ENCODE measurements around the gene PRMT5.
"Not testable (repeated sequence)": the region's sequence is repeated elsewhere in the genome, so short reads cannot be mapped to it uniquely, and the experiment has no call there.

PRMT5 gene

DNA sequence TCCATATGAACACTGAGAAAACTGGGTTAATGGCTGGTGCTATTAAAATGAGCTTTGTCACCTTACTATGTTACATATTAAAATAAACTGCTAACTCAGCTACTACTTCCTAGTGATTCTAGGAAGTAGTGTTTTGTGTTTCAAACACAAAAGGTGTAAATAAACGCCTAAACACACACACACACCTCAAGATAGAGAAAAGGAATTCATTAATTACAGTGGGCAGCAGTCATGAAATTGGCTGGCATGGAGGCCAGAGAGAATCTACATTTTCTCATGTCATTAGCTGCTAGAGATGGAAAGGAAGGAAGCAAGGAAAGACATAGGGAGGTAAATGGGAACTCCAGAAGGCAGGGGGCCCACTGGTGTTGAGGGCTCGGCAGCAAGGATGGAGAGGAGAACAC, 787 bp upstream of the PRMT5 start:
- no peak for DNase-seq

DNA sequence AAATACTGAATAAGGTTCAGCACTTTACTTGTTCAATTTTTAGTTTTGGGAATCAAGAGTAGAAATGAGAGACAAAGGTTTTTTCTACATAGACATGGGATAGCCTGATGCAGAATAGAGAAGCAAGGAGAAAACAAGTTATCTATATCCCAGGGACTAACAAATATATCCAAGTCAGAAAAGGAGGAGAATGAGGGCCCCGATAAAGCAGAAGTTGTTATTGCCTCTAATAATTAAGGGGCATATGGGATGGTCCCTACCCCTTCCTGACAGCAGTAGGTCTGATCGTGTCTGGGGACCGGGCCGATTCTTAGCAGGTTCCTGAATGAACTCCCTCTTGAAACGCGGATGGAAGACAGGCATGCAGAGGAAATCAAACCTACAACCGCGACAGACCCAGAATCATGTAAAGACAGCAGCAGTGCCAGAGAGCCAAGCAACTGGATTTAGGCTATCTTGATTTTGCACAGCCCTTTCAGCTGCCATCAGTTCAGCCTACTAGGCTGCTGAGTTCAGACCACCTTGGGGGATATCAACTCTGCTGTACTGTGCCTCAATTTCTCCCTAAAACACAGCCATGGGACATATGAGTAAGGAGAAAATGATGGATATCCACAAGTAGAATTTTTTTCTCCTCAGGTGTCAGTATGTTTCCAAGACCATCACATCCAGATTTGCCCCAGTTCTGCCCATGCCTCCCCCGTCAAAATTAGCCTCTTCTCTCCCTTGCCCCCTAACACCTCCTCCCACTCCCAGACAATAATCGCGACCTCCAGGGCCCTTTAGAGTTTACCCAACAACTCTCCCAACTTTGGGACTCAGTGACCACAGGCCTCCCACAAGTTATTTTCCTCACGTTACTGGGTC, 706 bp downstream of the PRMT5 start:
- no peak for DNase-seq

DNA sequence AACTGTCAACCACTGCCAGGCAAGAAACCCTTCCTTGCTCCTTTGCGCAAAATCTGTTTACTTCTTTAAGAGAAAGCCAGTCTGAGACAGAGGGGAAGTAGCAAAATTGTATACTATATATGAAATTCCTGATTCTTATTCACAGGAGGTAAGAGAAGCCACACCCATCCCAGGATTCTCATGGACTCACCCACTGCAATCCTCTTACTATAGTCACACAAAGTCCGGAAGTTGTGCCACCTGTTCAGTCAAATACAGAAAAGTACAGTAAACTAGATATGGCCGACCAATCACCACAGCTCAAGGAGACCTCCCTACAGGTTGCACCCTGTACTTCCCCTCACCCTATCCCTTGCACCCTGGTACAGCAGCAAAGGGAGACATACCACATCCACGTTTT, 2.9 kb downstream of the PRMT5 start:
- no peak for DNase-seq

DNA sequence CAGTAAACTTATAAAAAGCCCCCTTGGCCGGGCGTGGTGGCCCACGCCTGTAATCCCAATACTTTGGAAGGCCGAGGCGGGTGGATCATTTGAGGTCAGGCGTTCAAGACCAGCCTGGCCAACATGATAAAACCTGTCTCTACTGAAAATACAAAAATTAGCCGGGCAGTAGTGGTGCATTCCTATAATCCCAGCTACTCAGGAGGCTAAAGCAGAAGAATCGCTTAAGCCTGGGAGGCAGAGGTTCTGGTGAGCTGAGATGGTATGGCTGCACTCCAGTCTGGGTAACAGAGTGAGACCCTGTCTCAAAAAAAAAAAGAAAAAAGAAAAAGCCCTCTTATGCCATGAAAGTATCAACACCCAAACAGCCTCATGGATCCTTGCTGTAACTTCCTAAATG, 3.7 kb downstream of the PRMT5 start:
- no peak for DNase-seq

DNA sequence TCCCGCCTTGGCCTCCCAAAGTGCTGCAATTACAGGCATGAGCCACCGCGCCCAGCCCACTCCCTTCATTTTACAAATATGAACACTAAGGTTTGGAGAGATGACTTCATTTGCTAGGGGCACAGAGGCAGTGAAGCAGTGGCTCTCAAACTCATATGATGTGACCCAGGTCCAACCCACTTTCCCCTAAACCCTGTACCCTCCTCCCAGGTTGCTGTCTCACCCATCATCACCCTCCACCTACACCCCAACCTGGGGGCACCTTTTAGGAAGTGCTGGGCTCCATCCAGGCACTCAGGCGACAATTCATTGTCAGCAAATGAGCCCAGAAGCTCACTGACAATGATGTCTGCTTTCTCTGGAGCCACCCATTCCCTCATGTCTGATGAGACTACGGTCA, 5.4 kb downstream of the PRMT5 start:
- no peak for DNase-seq

DNA sequence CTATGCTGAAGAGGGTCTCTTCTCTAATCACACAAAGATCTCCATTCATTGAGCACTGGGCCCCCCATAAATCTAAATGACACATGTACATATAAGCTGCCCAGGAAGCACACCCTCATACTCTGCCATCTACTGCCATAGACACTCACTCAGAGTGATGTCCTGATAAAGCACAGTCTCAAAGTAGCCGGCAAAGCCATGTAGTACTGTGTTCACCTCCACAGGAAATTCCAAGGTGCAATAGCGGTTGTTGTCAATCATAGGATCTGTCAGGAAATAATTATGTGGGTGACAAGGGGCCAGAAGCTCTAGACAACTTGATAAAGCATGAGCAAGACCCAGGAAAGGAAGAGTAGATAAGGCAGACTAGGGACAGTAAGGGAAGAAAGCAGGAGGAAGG, 6.9 kb downstream of the PRMT5 start:
- DNase-seq = no peak

DNA sequence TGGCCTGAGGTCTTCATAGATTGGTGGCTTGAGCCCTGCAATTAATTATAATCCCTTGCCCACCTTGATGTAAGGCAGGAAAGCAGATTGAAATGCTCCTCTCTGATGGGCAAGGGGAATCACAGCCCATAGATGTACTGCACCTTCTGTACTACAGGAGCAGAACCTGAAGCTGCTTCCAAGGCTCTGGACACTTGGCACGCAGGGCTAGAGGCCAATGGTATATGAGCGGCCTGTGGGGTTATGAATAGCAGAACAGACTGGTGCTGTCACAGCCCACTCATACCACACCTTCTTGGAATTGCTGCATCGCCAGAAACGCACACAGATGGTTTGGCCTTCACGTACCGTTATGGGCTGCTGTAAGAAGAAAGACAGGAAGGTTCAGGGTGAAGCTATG, 8.5 kb downstream of the PRMT5 start:
- no peak for DNase-seq

DNA sequence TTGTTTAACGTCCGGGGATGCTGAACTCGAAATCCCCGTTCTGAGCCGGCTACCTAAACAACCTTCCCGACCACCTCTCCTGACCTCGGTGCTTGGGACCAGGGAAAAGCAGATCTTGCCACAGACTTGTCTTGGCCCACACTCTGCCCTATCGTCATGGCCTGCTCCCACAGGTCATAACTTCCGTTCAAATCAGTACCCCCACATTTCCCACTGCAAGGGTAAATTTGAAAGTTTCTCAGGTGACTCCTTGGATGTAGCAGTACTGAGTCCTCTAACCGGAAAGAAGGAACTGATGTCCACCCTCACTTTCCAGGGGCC, 9.6 kb downstream of the PRMT5 start:
- DNase-seq = no peak

DNA sequence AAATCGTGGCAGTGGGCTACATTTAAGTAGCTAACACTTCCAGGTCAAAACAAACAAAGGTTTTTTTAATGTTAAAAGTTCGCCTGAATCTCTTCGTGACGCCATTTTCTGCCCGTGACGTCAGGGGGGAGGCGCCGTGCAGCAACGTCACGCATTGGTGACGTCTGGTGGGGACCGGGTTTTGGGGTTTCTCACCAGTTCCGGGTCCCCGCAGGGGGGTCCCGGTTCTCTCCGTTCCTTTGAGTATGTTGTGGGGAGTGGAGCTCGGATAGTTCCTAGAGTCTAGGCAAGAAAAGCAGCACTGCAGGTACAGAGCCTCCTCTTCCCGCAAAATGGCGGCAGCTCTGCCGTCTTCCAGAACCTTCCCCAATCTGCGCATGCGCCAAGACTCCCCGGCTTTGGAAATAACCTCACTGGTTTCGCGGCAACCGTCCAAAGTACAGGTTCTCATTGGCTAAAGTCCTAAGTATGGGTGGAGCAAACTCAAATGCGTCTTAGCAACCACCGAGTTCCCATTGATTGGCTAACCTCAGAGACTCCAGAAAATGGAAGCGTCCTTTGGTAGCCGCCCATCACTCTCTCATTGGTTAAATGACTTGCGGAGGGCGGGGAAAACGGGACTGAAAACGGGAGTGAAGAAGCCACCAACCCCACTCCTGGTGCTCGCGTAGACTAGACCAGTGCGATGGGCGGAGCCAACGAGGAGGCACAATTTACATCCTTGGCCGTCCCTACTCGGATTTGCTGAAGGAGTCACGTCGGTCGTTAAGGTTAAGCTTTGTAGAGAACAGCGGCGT, 10.2 kb downstream of the PRMT5 start, which contains the start of gene RBM23:
RBM23 (minus strand) TSS at position 346 of the 797 bp plus-strand sequence.
- peak; percentile 99 for DNase-seq

DNA sequence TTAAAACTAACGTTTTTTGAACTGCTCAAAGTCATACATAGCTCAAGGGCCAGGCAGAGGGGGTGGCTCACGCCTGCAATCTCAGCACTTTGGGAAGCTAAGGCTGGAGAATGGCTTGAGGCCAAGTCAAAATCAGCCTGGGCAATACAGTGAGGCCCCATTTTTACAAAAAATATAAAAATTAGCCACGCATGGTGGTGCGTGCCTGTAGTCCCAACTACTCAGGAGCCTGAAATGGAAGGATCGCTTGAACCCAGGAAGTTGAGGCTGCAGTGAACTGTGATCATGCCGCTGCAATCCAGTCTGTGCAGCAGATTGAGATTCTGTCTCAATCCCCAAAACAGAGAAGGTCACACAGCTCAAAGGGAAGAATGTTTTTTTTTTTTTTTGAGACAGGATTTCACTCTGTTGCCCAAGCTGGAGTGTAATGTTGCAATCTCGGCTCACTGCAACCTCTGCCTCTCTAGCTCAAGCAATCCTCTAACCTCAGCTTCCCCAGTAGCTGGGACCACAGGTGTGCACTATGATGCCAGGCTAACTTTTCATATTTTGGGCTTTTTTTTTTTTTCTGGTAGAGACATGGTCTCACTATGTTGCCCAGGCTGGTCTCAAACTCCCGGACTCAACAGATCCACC, 13.2 kb downstream of the PRMT5 start:
- no peak for DNase-seq

DNA sequence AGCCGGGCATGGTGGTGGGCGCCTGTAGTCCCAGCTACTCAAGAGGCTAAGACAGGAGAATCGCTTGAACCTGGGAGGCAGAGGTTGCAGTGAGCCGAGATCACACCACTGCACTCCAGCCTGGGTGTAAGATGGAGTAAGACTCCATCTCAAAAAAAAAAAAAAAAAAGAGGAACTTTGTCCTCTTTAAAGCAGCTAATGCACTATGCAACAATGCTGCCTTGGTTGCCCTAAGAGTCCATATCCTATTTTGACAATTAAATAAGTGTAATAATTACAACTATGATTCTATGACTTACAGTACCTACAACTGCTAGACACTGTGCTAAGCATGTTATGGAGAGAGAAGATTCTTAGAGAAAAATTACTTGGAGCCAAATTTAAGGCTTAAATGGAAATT, 14.3 kb downstream of the PRMT5 start:
- DNase-seq = not testable (repeated sequence)

DNA sequence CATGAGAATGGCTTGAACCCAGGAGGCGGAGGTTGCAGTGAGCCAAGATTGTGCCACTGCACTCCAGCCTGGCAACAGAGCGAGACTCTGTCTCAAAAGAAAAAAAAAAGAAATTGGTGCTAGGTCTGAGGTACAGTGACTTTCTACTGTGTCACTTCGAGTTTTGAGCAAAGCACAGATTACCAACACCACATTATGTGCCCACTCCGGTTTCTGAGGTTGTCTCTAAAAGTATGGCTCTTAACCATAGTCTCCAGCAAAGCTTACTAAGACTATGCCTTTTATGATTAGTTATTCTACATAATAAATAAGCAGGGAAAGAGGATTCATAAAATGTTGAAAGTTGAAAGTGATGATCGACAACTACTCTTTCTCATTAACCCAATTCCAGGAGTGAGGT, 18.3 kb downstream of the PRMT5 start:
- no peak for DNase-seq

DNA sequence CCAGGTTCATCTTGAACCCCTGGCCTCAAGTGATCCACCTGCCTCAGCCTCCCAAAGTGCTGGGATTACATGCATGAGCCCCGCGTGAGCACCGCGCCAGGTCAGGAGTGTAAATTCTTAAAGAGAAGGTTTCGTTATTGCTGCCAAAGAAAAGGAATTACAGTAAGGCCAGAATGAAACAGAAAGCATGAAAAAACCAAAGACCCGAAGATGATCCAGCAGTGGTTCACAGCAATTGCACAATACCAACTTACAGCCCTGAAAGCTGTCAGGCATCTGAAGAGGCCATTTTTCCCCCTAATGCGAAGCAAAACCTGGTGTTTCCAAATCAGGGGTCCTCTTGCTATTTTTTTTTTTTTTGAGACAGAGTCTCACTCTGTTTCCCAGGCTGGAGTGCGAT, 20.6 kb downstream of the PRMT5 start:
- DNase-seq = no peak

DNA sequence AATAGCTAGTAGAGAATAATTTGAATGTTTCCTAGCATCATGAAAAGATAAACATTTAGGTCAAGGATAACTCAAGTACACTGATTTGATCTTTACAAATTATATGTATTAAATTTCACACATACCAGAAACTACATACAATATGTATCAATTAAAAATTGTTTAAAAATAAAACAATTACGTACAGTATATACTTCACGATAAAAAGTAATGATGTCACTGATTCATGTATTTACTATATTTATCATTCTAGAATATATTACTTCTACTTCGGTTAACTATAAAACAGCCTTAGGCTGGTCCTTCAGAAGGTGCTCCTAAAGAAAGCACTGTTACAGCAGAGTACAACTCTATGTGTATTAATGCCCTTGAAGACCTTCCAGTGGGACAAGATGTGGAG, 21.7 kb downstream of the PRMT5 start:
- DNase-seq = no peak

DNA sequence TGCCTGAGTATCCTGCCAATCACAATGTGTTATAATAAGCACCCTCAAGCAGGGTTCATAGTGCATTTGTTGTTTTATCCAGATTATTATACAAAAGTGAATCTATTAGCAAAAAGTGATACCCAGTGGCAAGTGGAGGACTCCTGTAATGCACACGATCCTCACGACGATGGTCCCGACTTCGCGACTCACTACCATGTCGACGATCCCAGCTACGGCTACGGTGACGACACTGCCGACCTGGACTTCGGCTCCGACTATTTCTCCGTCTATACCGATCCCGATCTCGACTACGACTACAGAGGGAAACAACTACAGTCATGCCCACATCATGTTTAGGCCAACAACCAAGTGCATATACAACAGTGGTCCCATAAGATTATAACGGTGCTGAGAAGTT, 23.1 kb downstream of the PRMT5 start:
- DNase-seq = no peak

DNA sequence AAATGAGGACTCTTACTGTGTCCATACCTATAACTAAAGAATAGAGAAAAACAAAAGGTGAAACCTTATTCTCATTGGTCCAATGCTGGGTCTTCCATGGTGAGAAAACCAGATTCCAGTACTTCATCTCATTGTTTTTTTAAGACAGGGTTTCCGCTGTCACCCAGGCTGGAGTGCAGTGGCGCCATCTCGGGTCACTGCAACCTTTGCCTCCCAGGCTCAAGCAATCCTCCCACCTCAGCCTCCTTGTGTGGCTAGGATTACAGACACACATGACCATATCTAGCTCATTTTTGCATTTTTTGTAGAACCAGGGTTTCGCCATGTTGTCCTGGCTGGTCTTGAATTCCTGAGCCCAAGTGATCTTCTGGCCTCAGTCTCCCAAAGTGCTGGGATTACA, 23.5 kb downstream of the PRMT5 start:
- DNase-seq = no peak

DNA sequence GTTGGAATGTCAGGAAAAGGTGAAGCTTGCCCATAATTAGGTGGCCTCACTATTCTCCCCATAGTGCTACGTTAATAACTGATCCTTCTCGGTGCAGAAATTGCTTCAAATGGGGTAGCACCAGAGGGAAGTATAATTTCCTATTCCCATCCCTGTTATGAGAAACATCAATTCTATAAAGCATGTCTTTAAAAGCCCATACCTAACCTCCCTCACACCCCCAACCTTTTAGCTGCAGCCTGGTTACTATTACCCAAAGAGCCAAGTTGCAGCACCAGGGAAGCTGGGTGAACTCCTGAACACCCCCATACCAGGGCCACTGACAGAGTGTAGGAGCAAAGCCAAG, 25.5 kb downstream of the PRMT5 start:
- no peak for DNase-seq

DNA sequence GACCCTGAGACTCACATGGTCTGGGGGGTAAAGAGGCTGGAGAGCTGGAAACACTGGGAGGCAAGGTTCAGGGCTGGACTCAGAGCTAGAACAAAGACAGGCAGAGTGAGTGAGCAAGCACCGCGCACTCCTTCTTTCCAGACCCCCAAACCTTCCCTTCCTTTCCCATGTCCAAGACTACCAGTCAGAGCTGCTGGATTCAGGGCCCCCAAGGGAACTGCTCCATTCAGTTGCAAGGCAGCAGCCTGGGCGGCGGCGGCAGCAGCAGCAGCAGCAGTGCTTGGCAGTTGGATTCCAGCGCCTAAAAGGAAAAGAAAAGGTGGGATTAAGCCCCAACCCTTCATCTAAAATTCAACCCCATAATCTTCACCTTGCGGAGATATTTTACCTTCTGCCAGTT, 27.4 kb downstream of the PRMT5 start:
- DNase-seq = no peak

DNA sequence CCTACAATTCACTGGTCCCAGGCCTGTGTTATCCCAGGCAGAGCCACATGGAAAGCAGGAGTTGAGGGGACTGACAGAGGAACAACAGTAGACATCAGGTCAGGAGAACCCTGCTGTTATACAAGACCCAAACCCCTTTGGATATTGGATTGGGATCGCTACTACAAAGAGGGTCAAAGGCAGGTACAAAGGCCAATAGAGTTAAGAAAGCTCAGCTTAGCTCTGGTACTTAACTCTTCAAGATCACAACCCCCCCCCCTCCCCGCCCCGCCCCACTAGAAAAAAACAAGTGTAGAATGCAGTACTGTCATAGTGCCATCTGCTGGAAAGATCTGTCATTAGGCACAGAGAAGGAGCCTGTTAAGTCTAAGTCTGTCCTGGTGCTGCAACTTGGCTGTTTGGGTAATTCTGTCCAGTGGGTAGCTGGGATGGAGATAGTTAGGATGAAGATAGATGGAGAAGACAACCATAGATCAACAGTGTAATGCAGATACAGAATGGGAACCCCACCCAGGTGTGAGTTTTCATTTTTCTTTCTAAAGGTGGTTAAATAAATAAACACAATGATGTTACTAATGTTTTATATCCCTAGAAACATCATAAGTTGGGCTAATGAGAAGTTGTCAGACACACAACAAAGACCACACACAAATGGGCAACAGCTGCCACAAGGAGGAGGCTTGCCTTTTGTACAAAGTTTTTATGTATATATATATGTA, 28.9 kb downstream of the PRMT5 start:
- no peak for DNase-seq

DNA sequence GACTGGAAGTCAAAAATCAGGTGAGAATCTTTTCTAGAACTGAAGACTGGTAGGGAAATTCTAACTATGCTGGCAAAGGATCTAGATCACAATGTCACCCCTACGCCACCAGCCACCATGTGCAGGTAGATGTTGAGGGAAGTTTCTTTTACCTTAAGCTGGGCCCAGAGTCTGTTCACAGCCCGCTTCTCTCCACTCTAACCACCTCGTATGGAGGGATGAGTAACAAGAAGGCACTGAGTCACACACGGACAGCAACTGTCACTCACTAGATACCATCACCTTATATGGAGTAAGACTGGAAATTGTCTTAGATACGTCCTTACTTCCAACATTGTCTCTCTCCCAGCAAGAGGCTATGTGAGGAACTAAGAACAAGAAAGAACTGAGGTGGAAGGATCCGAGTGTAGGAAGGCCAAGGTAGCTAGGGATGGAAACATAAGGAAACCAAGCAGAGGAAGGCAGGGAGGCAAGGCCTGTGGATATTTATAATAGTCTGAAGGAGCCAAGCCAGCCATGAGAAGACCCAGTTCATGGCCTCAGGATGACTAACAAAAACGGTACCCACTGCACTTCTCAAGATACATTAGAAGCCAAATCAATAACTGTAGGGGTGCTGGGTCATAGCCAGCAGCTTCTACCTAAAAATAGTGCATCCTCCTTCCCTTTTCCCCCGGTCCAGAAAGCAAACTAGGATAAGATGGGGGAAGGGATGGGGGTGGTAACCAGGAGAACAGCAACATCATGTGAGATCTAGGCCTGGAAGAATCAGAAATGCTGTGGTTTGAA, 30.7 kb downstream of the PRMT5 start:
- DNase-seq = no peak

DNA sequence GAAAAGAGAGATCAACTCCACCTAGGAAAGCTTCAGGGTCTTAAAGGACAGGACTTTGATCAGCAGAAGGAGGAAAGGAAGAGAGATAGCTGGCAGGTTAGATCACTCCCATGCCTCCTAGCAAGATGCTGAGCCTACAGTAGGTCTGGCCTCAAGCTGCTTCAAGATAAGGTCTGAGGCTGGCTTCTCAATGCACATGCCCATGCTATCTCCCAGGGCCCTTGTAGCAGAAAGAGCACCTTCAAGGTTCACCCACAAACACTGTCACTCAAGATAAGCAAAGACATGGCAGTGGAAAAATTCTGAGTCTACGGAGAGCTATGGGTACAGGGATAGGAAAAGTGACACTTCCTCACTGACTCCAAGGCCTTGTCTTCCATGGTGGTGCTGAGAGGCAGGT, 31.8 kb downstream of the PRMT5 start:
- DNase-seq = no peak

DNA sequence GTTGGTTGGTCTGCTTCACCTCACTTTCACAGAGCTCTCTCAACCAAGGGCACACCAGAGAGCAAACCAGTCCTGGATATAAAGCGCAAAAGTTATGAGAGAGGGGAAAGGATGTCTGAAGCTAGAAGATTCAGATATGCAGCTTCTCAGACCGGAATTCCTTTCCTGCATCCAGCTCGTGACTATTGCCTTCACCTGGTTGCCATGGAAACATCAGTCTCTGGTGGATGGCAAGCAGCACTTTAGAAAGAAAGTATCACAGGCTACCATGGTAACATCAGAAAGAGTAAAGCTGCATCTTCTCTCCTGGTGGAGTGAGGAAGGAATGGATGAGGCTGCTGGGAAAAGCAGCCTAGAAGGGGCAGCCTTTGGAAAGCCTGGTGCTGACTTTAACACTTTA, 32.4 kb downstream of the PRMT5 start:
- DNase-seq = no peak

DNA sequence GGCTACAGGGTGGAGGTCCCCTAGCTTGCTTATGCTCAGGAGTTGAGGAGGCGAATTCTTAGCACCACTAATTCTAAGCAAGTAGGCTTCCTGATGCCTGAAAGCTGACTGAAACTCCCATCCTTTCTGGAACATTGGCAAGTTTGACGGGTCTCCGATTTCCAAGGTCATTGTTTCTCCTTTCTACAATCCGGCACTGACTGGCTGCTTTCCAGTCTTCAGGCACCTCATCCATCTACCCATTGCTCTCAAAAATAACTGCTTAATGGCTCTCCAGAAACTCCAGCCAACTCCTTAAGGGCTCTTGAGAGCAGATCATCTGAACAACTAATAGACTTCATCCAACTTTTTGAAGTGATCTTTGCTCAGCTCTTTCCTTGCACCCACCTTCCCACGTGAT, 32.8 kb downstream of the PRMT5 start:
- no peak for DNase-seq
